Measurements from ENCODE around the gene ALDH7A1.

- TF ChIP-seq, protein P1, sequence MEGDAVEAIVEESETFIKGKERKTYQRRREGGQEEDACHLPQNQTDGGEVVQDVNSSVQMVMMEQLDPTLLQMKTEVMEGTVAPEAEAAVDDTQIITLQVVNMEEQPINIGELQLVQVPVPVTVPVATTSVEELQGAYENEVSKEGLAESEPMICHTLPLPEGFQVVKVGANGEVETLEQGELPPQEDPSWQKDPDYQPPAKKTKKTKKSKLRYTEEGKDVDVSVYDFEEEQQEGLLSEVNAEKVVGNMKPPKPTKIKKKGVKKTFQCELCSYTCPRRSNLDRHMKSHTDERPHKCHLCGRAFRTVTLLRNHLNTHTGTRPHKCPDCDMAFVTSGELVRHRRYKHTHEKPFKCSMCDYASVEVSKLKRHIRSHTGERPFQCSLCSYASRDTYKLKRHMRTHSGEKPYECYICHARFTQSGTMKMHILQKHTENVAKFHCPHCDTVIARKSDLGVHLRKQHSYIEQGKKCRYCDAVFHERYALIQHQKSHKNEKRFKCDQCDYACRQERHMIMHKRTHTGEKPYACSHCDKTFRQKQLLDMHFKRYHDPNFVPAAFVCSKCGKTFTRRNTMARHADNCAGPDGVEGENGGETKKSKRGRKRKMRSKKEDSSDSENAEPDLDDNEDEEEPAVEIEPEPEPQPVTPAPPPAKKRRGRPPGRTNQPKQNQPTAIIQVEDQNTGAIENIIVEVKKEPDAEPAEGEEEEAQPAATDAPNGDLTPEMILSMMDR (IDR thresholded peaks at IDR 0.05; ENCODE audit: low read depth, low read length): no peak
- no peak for TF ChIP-seq EZH2phosphoT487 (IDR thresholded peaks at IDR 0.05; ENCODE audit: low read depth)
These were observed 86.6 kb downstream of the ALDH7A1 start for GRCh38 chr5:126508251-126508961.

All from OCI-LY3 (cell line).